ENCODE measurements around the gene ZNF446. TPM values are rescaled to one million over a fixed set of nuclear protein-coding genes. Genes with fewer than 3 reads are reported as not detected.

ZNF446 gene
- total RNA-seq, 2 experiments from 2014 or later = 8.0 to 11.1 TPM

- POLR2A ChIA-PET = no interaction called here
- TF ChIP-seq CTCF (conservative IDR thresholded peaks at IDR 0.05; ENCODE audit: low read length) (no peak), EZH2phosphoT487 (IDR thresholded peaks at IDR 0.05; ENCODE audit: borderline replicate concordance, low read depth, low read length) (no peak)
- BruUV-seq (replicated peaks) = no TSS peak
These were observed 16.1 kb upstream of the ZNF446 start for GRCh38 chr19:58460039-58460438.

GRCh38 chr19:58466089-58466759, 9.9 kb upstream of the ZNF446 start:
- peaks cover 12% of the 10 kb centered on the region for H3K4me1 ChIP-seq (ENCODE audit: insufficient read depth, low read length, poor library complexity, severe bottlenecking)
- H3K4me2 ChIP-seq (ENCODE audit: low read length) = peak overlapping the region; percentile 67
- TF ChIP-seq CTCF (conservative IDR thresholded peaks at IDR 0.05; ENCODE audit: low read length) (no peak), EZH2phosphoT487 (IDR thresholded peaks at IDR 0.05; ENCODE audit: borderline replicate concordance, low read depth, low read length) (no peak)
- no peak overlapping the region for H3K27ac ChIP-seq (ENCODE audit: low read depth, low read length, poor library complexity, severe bottlenecking)
- H3K4me3 ChIP-seq (ENCODE audit: low read depth, low read length, poor library complexity, severe bottlenecking) = peak overlapping the region; percentile 81
- intact Hi-C loops (cut with micrococcal nuclease; ENCODE audit: unreplicated experiment) = loop anchor here (2.0 to 5.0 kb wide), 3 partner anchors 57 to 247 kb away; partner anchors contain the start of genes ZNF584 and ZSCAN22
- H3K36me3 ChIP-seq (ENCODE audit: insufficient read depth, low read length) = peaks cover 6% of the 10 kb centered on the region; the same call in 1 of the 2 replicates
- H2AFZ ChIP-seq (ENCODE audit: low read length) = peak overlapping the region; percentile 62; the same call in 1 of the 2 replicates
- ChIA-PET POLR2A (no interaction called here), CTCF (ENCODE audit: unreplicated experiment) (no interaction called here)
- no peaks in the 10 kb centered on the region for H4K20me1 ChIP-seq (ENCODE audit: insufficient read depth, low read length)
- no peaks in the 10 kb centered on the region for H3K79me2 ChIP-seq (ENCODE audit: insufficient read depth, low read depth, low read length)
- H3K9me3 ChIP-seq (ENCODE audit: low read length) = no peaks in the 10 kb centered on the region
- peak; percentile 19 for DNase-seq (ENCODE audit: low spot score)
- no TSS peak for BruUV-seq (replicated peaks)
- H3K9me2 ChIP-seq (ENCODE audit: insufficient read depth, low read length) = no peaks in the 10 kb centered on the region

More at GRCh38 chr19:58460039-58460438, 16.1 kb upstream of the ZNF446 start:
- Histone ChIP-seq H3K27ac (ENCODE audit: low read depth, low read length, poor library complexity, severe bottlenecking) (no peak overlapping the region), H2AFZ (ENCODE audit: low read length) (no peak overlapping the region), H3K9me2 (ENCODE audit: insufficient read depth, low read length) (no peaks in the 10 kb centered on the region), H4K20me1 (ENCODE audit: insufficient read depth, low read length) (no peaks in the 10 kb centered on the region), H3K79me2 (ENCODE audit: insufficient read depth, low read depth, low read length) (no peaks in the 10 kb centered on the region), H3K4me2 (ENCODE audit: low read length) (no peak overlapping the region), H3K9me3 (ENCODE audit: low read length) (no peaks in the 10 kb centered on the region), H3K36me3 (ENCODE audit: insufficient read depth, low read length) (peaks cover 5% of the 10 kb centered on the region), H3K4me3 (ENCODE audit: low read depth, low read length, poor library complexity, severe bottlenecking) (no peak overlapping the region), H3K4me1 (ENCODE audit: insufficient read depth, low read length, poor library complexity, severe bottlenecking) (peaks cover 6% of the 10 kb centered on the region)
- intact Hi-C loops (cut with micrococcal nuclease; ENCODE audit: unreplicated experiment) = no loop called here
- CTCF ChIA-PET (ENCODE audit: unreplicated experiment) = no interaction called here
- no peak for DNase-seq (ENCODE audit: low spot score)

Data from OCI-LY7 (cell line).